Glomerular visceral epithelial cell (primary cell): ENCODE data around the gene IDH1.
"Not testable (repeated sequence)": the region's sequence is repeated elsewhere in the genome, so short reads cannot be mapped to it uniquely, and the experiment has no call there.

ENCODE experiments used
- DNase-seq: peaks from one replicate; pipeline ENCODE4 v3.0.0-alpha.2; 2016; ENCODE audit errors: extremely low spot score

Gene IDH1

DNA sequence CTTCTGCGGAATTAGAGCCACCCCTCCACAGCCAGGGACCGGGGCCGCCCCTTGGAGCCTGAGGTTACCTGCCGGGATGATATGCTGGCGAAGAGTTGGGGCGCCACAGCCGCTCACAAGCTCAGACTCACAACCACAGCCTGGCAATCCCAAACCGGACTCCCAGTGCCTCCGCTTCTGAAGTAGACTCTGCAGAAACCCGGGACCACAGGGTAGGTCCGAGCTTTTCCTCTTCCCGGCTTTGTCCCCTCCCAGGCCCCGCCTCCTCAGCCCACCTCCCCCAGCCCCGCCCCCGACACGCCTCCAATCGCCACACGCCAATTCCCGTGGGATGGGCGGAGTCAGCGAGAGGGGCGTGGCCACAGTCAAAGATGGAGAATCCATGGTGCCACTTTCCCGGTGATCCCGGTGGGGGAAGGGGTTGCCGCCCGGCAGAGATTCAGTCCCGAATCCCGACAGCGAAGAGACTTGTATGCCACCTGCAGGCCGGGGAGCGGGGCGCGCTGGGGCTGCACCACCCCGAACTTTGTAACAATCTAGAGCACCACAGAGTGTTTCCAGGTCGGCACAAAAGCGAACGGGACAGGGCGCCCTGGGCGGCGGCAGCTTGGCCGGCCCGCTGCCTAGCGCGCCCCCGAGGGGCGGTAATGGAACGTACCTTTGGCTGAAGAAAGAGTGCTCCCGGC, at the start of gene IDH1:
Gene IDH1, minus strand, starts transcription at position 201 of the 686 bp plus-strand sequence. CDS start 3,520 bp downstream, outside the sequence.
- DNase-seq: peak; percentile 98

- no peak for DNase-seq
Measured at GRCh38 chr2:208304157-208304556, 49.3 kb upstream of the IDH1 start.

DNA sequence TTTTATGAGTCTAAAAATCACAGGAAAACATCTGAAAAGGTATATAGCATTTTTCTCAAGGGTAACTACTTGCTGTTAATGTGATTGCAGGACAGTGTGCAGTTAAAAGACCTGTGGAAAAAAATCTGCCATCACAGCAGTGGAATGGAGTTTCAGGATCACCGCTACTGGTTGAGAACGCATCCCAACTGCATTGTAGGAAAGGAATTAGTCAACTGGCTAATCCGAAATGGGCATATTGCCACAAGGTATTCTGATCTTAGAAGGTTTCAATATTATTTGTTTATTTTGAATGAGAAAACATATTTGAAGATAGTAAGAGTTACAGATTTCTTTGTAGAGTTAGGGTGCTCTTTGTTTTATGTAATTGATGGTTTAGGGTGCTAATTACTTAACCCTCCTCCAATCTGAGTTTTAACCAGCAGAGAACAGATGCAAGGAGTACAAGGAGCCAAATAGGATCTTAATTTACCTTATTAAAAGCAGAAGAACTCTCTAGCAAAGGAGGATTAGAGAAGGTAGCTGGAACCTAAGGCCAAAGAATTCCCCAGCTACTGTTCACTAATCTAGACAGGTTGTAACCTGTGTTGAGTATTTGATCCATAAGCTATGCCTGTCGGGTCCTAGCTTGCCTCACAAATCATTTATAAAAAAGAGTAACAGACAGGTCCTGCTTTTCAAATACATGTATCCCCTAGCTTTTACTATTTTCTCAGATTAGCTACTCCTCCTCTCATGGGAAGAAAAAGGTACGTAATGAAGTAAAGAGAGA, 46.2 kb upstream of the IDH1 start:
- DNase-seq: no peak

- no peak for DNase-seq
Measured at GRCh38 chr2:208297961-208298360, 43.1 kb upstream of the IDH1 start.

- no peak for DNase-seq
Measured at GRCh38 chr2:208296610-208297009, 41.7 kb upstream of the IDH1 start.

DNA sequence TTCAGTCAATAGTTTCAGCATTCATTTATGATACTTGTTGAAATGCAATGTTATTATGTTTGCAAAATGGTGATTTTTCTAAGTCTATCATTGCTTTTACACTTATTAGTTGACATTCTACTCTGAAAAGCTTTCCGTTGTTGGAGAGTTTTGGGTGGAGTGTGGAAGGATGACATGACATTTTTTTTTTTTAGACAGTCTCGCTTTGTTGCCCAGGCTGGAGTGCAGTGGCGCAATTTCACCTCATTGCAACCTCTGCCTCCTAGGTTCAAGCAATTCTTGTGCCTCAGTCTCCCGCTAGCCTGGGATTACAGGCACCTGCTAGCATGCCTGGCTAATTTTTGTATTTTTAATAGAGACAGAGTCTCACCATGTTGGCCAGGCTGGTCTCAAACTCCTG, 41.0 kb upstream of the IDH1 start:
- no peak for DNase-seq

- DNase-seq: no peak
Measured at GRCh38 chr2:208294482-208295024, 39.7 kb upstream of the IDH1 start.

DNA sequence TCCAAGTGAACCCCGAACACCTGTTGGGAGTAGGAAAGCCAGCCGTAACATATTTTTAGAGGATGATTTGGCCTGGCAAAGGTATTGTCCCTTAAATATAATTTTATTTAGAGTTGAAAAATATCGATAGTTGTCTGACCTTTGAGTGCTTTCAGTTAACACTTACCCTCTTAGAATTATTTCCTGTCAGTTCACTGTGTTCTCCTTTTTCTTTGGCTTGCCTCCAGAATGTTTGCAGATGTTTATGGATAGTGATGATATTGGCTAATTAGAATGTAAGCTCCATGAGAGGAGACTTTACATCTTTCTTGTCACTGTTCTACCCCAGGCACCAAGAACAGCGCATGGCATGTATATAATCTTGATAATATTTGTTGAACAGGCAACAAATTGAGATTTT, 31.0 kb upstream of the IDH1 start:
- no peak for DNase-seq

DNA sequence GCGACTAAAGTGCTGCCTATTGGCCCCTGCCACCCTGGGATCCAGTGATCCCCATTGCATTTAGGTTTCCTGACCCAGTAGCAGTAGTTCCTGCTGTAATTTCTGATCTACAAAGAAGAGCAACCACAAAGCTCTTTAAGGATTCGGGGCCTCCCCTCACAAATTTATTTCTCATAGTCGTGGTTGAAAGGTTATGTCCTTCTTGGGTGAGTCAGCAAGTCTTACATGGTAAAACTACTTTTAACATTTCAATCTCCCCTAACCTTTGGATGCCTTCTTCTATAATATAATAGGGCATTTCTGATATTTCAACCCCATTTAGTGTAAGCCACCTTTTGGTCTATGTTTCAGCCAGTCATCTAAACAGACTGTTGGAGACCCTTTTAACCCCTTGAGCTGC, 26.1 kb upstream of the IDH1 start:
- peak; percentile 30 for DNase-seq

GRCh38 chr2:208280234-208280633, 25.4 kb upstream of the IDH1 start:
- no peak for DNase-seq

GRCh38 chr2:208279236-208279635, 24.4 kb upstream of the IDH1 start:
- no peak for DNase-seq

DNA sequence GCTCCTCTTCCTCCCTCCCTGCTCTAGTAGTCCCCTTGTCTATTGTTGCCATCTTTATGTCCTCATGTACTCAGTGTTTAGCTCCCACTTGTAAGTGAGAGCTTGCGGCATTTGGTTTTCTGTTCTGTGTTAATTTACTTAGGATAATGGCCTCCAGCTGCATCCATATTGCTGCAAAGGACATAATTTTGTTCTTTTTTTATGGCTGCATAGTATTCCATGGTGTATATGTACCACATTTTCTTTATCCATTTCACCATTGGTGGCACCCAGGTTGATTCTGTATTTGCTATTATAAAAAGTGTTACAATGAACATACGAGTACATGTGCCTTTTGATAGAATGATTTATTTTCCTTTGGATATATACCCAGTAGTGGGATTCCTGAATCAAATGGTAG, 23.7 kb upstream of the IDH1 start:
- DNase-seq: no peak

- DNase-seq: no peak
Measured at GRCh38 chr2:208274748-208275147, 19.9 kb upstream of the IDH1 start.

DNA sequence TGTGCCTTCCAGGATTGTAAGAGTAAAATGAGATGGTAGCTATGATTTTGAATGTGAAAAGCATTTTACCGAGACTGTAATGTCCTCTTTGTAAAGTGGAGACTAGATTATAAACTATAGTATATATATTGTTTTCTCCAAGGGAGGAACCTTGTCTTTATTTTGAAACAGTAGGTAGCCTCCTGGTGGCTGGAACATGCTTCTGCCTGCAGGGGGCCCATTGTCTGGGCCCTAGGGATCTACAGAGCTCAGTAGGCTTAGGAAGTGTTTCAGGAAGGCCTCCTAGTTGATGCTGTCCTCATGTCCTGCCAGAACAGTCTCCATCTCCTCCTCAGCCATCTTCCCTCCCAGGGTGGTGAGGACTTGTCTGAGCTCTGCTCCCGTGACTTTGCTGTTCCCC, 14.2 kb upstream of the IDH1 start:
- no peak for DNase-seq

GRCh38 chr2:208268156-208268952, 13.5 kb upstream of the IDH1 start:
- DNase-seq: no peak

GRCh38 chr2:208267526-208267925, 12.7 kb upstream of the IDH1 start:
- DNase-seq: not testable (repeated sequence)

DNA sequence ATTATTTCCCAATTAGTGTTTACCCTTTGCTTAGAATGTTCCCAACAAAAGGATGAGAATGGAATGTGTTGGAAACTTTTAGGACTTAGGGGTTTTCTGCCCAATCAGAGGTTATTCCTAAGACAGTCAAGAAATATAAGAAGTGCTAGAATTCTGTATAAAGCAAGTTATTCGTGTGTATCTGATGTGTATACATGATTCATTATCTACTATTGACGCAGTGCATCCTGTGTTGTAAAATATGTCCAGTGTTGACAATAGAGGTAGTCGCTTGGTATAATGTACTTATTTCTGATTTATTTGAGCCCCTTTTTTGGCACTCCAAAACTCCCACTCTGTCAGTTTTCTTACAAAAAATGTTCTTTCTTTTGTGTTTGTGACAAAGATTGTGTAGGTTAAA, 12.1 kb upstream of the IDH1 start:
- DNase-seq: no peak

GRCh38 chr2:208266553-208266893, 11.7 kb upstream of the IDH1 start:
- DNase-seq: no peak

- DNase-seq: peak; percentile 99
Measured at GRCh38 chr2:208265801-208266552, 11.1 kb upstream of the IDH1 start, which contains the start of gene PIKFYVE. Gene PIKFYVE, plus strand, starts transcription at chr2:208266255. Its CDS starts 5,265 bp downstream, at chr2:208271520.

GRCh38 chr2:208265371-208265800, 10.5 kb upstream of the IDH1 start:
- DNase-seq: peak; percentile 33
